Muscle of arm (tissue), 12 donors: ENCODE measurements around the gene EIF4G3. TPM values are rescaled to one million over a fixed set of nuclear protein-coding genes. Genes with fewer than 3 reads are reported as not detected.
"Not testable (repeated sequence)": the region's sequence is repeated elsewhere in the genome, so short reads cannot be mapped to it uniquely, and the experiment has no call there.

Source experiments
- DNase-seq: peaks from one replicate; pipeline ENCODE4 v3.0.0-alpha.2; 2013
- polyA plus RNA-seq, 12 donors: library from polyadenylated mRNA; unstranded; fragments of 120-200 nt; gene quantifications; one replicate each; pipeline ENCODE4 v1.2.1, GENCODE V29; 2013; ENCODE audit not compliant: insufficient read length in 12 of 12

Gene EIF4G3
- polyA plus RNA-seq, 12 donors: 31.5 to 63.8 (median 37.7) TPM; not detected in 1

GRCh38 chr1:20884513-20884912 is 292.2 kb downstream of the EIF4G3 start:
- no peak for DNase-seq

GRCh38 chr1:20883766-20884165 is 292.9 kb downstream of the EIF4G3 start:
- no peak for DNase-seq

DNA sequence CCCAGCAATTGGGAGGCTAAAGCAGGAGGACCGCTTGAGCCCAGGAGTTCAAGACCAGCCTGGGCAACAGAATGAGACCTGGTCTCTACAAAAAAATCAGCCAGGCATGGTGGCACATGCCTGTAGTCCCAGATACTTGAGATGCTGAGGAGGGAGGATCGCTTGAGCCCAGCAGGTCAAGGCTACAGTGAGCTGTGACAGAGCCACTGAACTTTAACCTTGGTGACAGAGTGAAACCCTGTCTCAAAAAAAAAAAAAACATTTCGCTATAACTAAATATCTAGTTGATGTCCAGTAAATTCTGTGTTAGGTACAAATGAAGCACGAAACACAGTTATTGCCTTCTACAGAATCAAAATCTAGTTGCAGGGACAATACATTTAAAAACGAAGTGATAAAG is 293.9 kb downstream of the EIF4G3 start:
- no peak for DNase-seq

DNA sequence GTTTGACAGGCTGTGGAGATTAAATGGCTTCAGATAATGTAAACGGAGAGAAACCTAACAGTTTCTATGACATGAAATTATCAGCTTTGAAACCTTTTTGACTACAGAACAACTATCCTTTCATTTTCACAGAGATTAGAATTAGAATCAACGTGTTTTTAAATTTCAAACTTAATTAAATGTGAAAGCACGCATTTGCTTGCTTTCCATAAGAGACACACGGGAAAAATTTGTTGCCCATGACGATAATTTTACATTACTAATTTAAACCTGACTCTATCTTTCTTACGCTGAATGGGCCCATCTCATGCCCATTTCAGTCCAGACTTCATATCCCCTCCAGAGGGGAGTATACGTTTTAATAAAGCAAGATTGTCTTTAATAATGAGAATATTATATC is 297.9 kb downstream of the EIF4G3 start:
- no peak for DNase-seq

DNA sequence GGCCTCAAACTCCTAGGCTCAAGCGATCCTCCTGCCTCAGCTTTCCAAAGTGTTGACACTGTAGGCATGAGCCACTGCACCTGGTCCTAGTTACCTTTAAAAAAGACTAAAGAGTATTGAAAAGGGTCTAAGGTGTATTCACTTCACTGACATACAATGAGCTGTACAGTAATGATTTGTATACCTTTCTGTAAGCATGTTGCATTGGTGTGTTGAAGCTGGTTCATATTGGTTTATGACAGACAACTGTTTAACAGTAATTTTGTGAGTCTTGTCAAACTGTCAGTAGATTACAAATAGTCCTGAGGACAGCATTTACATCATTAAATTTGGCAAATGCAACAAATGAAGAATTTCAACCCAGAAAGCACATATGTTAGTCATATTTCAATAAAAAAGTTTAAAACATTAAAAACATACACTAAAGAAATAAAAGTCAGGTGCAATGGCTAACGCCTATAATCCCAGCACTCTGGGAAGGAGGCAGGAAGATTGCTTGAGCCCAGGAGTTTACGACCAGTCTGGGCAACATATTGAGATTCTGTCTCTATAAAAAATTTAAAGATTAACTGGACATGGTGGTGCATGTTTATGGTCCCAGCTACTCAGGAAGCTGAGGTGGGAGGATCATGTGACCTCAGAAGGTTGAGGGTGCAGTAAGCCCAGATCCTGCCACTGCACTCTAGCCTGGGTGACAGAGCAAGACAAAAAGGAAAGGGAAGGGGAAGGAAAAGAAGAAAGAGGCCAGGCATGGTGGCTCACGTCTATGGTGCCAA is 301.3 kb downstream of the EIF4G3 start:
- no peak for DNase-seq

DNA sequence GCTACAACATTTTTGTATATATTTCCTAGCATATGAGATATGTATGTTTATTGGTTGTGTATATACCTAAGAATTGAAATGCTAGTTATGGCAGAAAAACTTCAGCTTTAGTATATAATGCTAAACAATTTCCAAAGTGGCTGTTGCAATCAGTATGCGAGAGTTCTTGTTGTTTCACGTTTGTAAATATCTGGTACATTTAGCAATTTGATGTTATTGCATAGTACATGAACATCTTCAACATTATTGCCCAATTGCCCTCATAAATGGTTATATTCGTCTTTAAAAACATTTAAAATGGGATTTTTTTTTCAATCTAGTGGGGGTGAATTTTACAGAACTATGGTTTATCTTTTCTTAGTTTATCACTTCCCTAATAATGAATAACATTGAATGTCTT is 303.4 kb downstream of the EIF4G3 start:
- DNase-seq: no peak

- no peak for DNase-seq
Measured at GRCh38 chr1:20871419-20871818, 305.3 kb downstream of the EIF4G3 start.

- DNase-seq: no peak
Measured at GRCh38 chr1:20870718-20871117, 306.0 kb downstream of the EIF4G3 start.

GRCh38 chr1:20868263-20868662 is 308.4 kb downstream of the EIF4G3 start:
- no peak for DNase-seq

DNA sequence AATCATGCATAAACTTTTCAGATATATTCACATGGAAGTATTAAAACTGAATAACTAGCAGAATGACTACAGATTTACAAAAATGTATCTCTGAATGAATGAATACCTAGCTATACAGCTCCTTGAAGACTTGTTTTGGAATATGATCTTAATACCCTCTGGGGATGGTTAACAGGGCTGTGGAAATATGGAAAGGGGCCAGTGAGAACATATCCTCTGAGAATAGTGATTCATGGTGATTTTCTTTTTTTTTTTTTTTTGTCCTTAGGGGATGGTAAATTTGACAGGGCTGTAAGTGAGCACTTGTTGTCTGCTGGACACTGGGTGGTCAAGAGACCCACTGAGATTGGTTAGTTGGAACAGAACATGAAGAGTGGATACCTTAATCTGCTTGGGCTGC is 308.9 kb downstream of the EIF4G3 start:
- DNase-seq: no peak

- no peak for DNase-seq
Measured at GRCh38 chr1:20867062-20867461, 309.6 kb downstream of the EIF4G3 start.

DNA sequence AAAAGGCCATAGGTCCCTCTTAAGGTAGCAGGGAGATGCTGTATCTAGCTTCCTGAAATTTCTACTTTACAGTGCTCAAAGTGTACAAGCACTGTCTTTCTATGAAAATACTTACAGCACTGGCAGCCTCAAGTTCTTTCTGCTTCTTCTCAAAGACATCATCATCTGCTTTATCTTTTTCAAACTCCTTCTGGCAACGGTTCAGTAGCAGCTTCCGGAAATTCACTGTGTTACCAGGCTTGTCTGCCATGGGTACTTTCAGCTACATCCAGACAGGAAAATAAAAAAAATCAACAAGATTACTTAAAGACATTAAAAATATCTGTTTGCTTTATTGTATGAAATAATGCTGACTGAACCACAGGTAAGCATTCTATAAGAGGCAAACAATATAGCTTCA is 311.7 kb downstream of the EIF4G3 start:
- DNase-seq: no peak

GRCh38 chr1:20854529-20854928 is 322.2 kb downstream of the EIF4G3 start:
- DNase-seq: no peak

GRCh38 chr1:20851791-20852190 is 324.9 kb downstream of the EIF4G3 start:
- DNase-seq: not testable (repeated sequence)

DNA sequence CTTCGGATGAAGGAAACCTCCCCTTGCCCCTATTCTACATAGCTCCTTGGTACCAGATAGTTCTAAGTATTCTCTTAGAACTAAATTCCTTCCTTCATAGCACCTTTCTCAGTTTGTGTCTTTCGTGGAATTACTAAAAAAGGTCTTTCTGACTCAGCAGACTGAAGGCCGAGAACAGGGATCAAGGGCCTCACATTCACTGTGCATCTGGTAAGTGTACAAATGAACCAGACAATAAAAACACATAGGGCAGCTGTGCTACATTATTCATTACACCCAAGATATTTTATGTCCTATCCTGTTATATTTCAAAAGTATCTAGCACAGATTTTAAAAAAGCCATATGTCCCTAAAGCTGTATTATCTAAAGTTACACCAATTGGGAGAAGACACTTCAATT is 326.7 kb downstream of the EIF4G3 start:
- DNase-seq: no peak

GRCh38 chr1:20849100-20849499 is 327.6 kb downstream of the EIF4G3 start:
- no peak for DNase-seq

DNA sequence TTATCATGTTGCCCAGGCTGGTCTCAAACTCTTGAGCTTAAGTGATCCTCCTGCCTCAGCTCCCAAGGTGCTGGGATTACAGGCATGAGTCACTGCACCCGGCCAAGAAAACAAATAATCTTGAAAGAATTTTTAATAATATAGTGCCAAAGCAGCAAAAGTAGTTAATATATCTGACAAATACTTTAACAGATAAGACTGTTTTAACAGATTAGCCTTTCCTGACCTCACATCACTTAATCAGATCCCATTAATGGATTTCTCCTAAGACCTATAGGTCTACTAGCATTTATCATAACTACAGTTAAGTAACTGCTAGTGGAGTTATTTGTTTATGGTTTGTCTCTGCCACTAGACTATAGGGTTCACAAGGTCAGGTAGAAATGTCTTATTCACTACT is 328.5 kb downstream of the EIF4G3 start:
- DNase-seq: no peak

DNA sequence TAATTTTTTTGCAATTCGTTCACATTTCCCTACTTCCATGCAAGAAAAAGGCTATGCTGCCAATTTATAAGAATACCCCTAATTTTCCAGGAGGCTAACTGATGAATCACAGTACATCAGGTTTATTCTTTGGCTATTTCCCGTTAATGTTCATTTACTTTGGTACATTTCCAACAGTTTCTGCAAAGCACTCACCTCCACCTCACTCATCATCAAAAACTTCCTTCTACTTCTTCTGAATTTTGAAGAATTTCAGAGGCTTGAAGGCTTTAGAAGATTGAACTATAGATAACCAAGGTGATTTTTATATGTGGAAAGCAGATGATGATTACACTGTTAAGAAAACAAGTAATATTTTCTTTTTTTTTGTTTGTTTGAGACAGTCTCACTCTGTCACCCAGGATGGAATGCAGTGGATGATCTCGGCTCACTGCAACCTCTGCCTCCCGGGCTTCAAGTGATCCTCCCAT is 329.1 kb downstream of the EIF4G3 start:
- no peak for DNase-seq

- no peak for DNase-seq
Measured at GRCh38 chr1:20846461-20847374, 330.0 kb downstream of the EIF4G3 start.

- no peak for DNase-seq
Measured at GRCh38 chr1:20840731-20841130, 336.0 kb downstream of the EIF4G3 start.

DNA sequence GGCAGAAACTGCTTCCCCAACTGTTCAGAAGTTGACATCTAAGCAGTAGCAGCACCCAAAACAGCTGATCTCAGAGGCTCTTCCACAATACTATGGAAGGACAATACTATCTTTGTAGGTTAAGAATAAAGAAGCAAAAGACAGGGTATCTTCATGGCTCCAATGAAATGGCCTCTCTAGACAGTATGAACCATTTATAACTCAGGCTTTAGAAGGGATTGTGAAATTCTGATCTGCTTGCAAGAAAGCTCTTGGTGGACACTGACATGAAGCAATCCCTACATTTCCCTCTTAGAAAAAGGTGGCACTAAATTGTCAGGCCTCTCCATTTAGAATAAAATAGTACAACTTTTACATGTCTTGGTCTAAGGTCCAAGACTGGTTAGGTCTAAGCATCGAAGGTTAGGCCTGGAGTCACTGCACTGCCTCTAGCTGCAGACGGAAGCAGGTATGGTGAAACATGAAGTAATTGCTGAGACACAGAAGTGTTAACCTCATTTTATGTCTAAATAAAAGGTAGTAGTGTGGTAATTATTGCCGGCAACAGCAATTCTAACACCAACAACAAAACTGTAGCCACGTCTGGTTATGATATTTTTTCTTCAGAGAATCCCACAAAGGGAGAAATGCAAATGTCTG is 339.0 kb downstream of the EIF4G3 start:
- DNase-seq: no peak

- no peak for DNase-seq
Measured at GRCh38 chr1:20836230-20836629, 340.5 kb downstream of the EIF4G3 start.
